Measurements from ENCODE around the gene AXIN1. TPM values are rescaled to one million over a fixed set of nuclear protein-coding genes. Genes with fewer than 3 reads are reported as not detected.
"Not testable (repeated sequence)": the region's sequence is repeated elsewhere in the genome, so short reads cannot be mapped to it uniquely, and the experiment has no call there.

The AXIN1 gene
- total RNA-seq, 1 experiment from 2014 or later = 26.9 TPM

- Histone ChIP-seq H3K4me1 (ENCODE audit: insufficient read depth, low read length) (peaks cover 5% of the 10 kb centered on the region; the same call in 1 of the 2 replicates), H4K20me1 (ENCODE audit: low read length) (no peaks in the 10 kb centered on the region), H3K36me3 (ENCODE audit: low read depth, low read length) (no peaks in the 10 kb centered on the region), H3K79me2 (ENCODE audit: low read length) (peaks cover 63% of the 10 kb centered on the region), H3K27ac (ENCODE audit: low read length) (no peak overlapping the region), H3F3A (ENCODE audit: low read length, unreplicated experiment) (no peaks in the 10 kb centered on the region), H3K27me3 (ENCODE audit: low read length) (no peaks in the 10 kb centered on the region), H3K9me3 (ENCODE audit: low read length) (no peaks in the 10 kb centered on the region), H3K4me3 (ENCODE audit: low read length) (no peak overlapping the region), H3K9ac (ENCODE audit: low read length) (no peak overlapping the region), H3K9me2 (replicated peaks; ENCODE audit: low read length) (no peaks in the 10 kb centered on the region), H3K4me2 (ENCODE audit: low read length) (no peak overlapping the region), H2AFZ (ENCODE audit: low read length) (no peak overlapping the region)
- POLR2A ChIA-PET (ENCODE audit: unreplicated experiment) = interaction anchor here (0.6 kb wide), 1 partner anchor 24 kb away, joined by 16 read pairs; no protein-coding TSS in a partner anchor
- TF ChIP-seq CTCF (conservative IDR thresholded peaks at IDR 0.05; ENCODE audit: low read depth, low read length) (no peak), EZH2phosphoT487 (IDR thresholded peaks at IDR 0.05; ENCODE audit: borderline replicate concordance, low read length) (no peak), EZH2 (IDR thresholded peaks at IDR 0.05; ENCODE audit: low read length, unreplicated experiment) (no peak)
- BruUV-seq (replicated peaks) = TSS peak; percentile 40
- DNase-seq (no peak), ATAC-seq (no peak)
- intact Hi-C loops (cut with micrococcal nuclease) = no loop called here
- CTCF ChIA-PET = no interaction called here
Measured at GRCh38 chr16:350203-350602, 2.3 kb downstream of the AXIN1 start.

GRCh38 chr16:349211-349610, 3.3 kb downstream of the AXIN1 start:
- no peak overlapping the region for H3K4me3 ChIP-seq (ENCODE audit: low read length)
- BruUV-seq (replicated peaks) = no TSS peak
- ATAC-seq = no peak
- no peak overlapping the region for H3K27ac ChIP-seq (ENCODE audit: low read length)
- H3K36me3 ChIP-seq (ENCODE audit: low read depth, low read length) = no peaks in the 10 kb centered on the region
- H3F3A ChIP-seq (ENCODE audit: low read length, unreplicated experiment) = no peaks in the 10 kb centered on the region
- no peaks in the 10 kb centered on the region for H3K9me3 ChIP-seq (ENCODE audit: low read length)
- intact Hi-C loops (cut with micrococcal nuclease) = no loop called here
- DNase-seq = no peak
- ChIA-PET POLR2A (ENCODE audit: unreplicated experiment) (no interaction called here), CTCF (no interaction called here)
- H3K9ac ChIP-seq (ENCODE audit: low read length) = no peak overlapping the region
- peaks cover 5% of the 10 kb centered on the region; the same call in 1 of the 2 replicates for H3K4me1 ChIP-seq (ENCODE audit: insufficient read depth, low read length)
- H3K79me2 ChIP-seq (ENCODE audit: low read length) = peaks cover 72% of the 10 kb centered on the region
- no peaks in the 10 kb centered on the region for H4K20me1 ChIP-seq (ENCODE audit: low read length)
- no peak overlapping the region for H3K4me2 ChIP-seq (ENCODE audit: low read length)
- H3K27me3 ChIP-seq (ENCODE audit: low read length) = no peaks in the 10 kb centered on the region
- H2AFZ ChIP-seq (ENCODE audit: low read length) = no peak overlapping the region
- TF ChIP-seq EZH2phosphoT487 (IDR thresholded peaks at IDR 0.05; ENCODE audit: borderline replicate concordance, low read length) (no peak), EZH2 (IDR thresholded peaks at IDR 0.05; ENCODE audit: low read length, unreplicated experiment) (no peak), CTCF (conservative IDR thresholded peaks at IDR 0.05; ENCODE audit: low read depth, low read length) (no peak)
- no peaks in the 10 kb centered on the region for H3K9me2 ChIP-seq (replicated peaks; ENCODE audit: low read length)

- H3F3A ChIP-seq (ENCODE audit: low read length, unreplicated experiment); H3K4me2 ChIP-seq (ENCODE audit: low read length); H3K4me3 ChIP-seq (ENCODE audit: low read length); H3K27me3 ChIP-seq (ENCODE audit: low read length); H3K27ac ChIP-seq (ENCODE audit: low read length); H4K20me1 ChIP-seq (ENCODE audit: low read length); H3K36me3 ChIP-seq (ENCODE audit: low read depth, low read length); H3K4me1 ChIP-seq (ENCODE audit: insufficient read depth, low read length); H3K9me3 ChIP-seq (ENCODE audit: low read length); DNase-seq; ATAC-seq; BruUV-seq (replicated peaks); H3K9ac ChIP-seq (ENCODE audit: low read length); POLR2A ChIA-PET (ENCODE audit: unreplicated experiment); CTCF ChIA-PET; H3K9me2 ChIP-seq (replicated peaks; ENCODE audit: low read length); intact Hi-C loops (cut with micrococcal nuclease); H2AFZ ChIP-seq (ENCODE audit: low read length): not testable (repeated sequence)
- H3K79me2 ChIP-seq (ENCODE audit: low read length) = peaks cover 78% of the 10 kb centered on the region
Measured at GRCh38 chr16:348495-348894, 4.0 kb downstream of the AXIN1 start.

Measured in PC-3 (cell line).